ENCODE measurements around the gene LSM3. TPM values are rescaled to one million over a fixed set of nuclear protein-coding genes. Genes with fewer than 3 reads are reported as not detected.

LSM3 gene
- total and polyA plus RNA-seq, 11 donors: 11.6 to 15.9 (median 13.7) TPM

DNA sequence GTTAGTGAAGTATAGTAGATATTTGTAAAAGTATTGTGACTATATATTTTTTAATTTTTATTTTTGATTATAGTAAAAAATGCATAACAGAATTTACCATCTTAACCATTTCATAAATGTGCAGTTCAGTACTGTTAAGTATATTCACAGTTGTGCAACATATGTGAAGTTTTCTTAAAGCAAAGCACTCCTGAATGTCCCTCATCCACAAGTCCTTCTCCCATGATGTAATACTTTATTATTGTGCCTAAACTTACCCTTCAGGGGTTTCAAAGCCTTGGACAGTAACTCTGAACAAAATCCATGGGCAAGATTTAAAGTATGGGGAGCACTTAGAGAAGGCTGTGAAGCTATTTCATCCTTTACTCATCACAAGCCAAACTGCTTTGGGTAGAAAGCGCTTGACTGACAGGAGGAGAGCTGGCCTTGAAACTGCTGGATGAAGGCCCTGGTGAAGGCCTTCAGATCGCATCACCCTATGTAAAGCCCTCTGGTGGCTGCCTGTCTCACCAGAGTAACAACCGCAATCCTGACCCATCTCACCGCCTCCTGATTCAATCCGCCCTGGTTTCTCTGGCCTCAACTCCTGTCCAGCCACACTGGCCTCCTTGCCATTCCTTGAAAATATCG is 28.0 kb downstream of the LSM3 start:
- Histone ChIP-seq H3K4me3 (no peak overlapping the region), H3K4me1 (peaks cover 0 to 44% (median 24%) of the 10 kb centered on the region in 12 donors), H3K9me3 (no peaks in the 10 kb centered on the region), H3K36me3 (no peaks in the 10 kb centered on the region), H3K27ac (no peak overlapping the region), H3K27me3 (no peaks in the 10 kb centered on the region)
- no peak for TF ChIP-seq POLR2A (IDR thresholded peaks at IDR 0.05)
- TF ChIP-seq, protein P1, sequence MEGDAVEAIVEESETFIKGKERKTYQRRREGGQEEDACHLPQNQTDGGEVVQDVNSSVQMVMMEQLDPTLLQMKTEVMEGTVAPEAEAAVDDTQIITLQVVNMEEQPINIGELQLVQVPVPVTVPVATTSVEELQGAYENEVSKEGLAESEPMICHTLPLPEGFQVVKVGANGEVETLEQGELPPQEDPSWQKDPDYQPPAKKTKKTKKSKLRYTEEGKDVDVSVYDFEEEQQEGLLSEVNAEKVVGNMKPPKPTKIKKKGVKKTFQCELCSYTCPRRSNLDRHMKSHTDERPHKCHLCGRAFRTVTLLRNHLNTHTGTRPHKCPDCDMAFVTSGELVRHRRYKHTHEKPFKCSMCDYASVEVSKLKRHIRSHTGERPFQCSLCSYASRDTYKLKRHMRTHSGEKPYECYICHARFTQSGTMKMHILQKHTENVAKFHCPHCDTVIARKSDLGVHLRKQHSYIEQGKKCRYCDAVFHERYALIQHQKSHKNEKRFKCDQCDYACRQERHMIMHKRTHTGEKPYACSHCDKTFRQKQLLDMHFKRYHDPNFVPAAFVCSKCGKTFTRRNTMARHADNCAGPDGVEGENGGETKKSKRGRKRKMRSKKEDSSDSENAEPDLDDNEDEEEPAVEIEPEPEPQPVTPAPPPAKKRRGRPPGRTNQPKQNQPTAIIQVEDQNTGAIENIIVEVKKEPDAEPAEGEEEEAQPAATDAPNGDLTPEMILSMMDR (IDR thresholded peaks at IDR 0.05): no peak
- DNase-seq: no peak
- intact Hi-C loops (cut with DNase I): loop anchor here in 2 of 10 donors (10.0 kb wide), 2 partner anchors 48 to 58 kb away; no protein-coding TSS in a partner anchor
- no peak for ATAC-seq
- 92 to 97% (median 96%) methylated on average over 6 of the region's 6 CpGs for WGBS, 4 donors

DNA sequence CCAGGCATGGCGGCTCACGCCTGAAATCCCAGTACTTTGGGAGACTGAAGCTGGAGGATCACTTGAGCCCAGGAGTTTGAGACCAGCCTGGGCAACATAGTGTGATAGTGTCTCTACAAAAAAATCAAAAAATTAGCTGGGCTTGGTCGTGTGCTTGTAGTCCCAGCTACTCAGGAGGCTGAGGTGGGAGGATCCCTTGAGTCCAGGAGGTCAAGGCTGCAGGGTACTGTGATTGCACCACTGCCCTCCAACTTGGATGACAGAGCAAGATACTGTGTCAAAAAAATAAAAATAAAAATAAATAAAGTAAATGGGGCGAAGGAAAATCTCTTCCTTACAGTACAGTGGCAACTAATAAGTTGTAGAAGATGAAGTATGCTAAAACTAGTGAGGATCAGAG is 29.6 kb downstream of the LSM3 start:
- TF ChIP-seq, protein P1 (IDR thresholded peaks at IDR 0.05): no peak
- TF ChIP-seq POLR2A (IDR thresholded peaks at IDR 0.05): no peak
- 94 to 97% (median 95%) methylated on average over 4 of the region's 4 CpGs for WGBS, 4 donors
- Histone ChIP-seq H3K36me3 (no peaks in the 10 kb centered on the region), H3K4me1 (peaks cover 0 to 31% (median 20%) of the 10 kb centered on the region in 12 donors), H3K9me3 (no peaks in the 10 kb centered on the region), H3K4me3 (no peak overlapping the region), H3K27me3 (no peaks in the 10 kb centered on the region), H3K27ac (no peak overlapping the region)
- ATAC-seq: no peak
- DNase-seq: no peak
- intact Hi-C loops (cut with DNase I): loop anchor here in 2 of 10 donors (10.0 kb wide), 2 partner anchors 47 to 57 kb away; no protein-coding TSS in a partner anchor

DNA sequence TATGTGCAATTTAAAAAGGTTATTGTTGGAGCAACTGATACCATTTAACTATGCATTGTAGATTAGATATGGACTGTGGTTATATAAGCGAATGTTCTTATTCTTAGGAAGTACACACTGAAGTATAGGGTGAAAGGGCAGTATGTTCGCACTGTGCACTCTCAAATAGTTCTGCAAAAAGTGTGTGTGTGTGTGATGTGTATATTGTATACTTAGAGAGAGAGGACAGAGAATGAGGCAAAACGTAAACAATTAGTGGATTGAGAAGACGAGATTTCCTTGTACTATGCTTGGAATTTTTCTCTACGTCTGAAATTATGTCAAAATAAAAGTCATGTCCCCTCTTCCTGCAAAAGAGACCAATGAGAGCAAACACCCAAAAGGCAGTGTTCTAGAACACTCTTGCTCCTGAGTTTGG is 30.4 kb downstream of the LSM3 start:
- DNase-seq (no peak), ATAC-seq (no peak)
- no peak for TF ChIP-seq POLR2A (IDR thresholded peaks at IDR 0.05)
- TF ChIP-seq, protein P1 (IDR thresholded peaks at IDR 0.05): no peak
- Histone ChIP-seq H3K27ac (no peak overlapping the region), H3K27me3 (no peaks in the 10 kb centered on the region), H3K9me3 (no peaks in the 10 kb centered on the region), H3K36me3 (no peaks in the 10 kb centered on the region), H3K4me1 (peaks cover 0 to 23% (median 13%) of the 10 kb centered on the region in 12 donors), H3K4me3 (no peak overlapping the region)
- intact Hi-C loops (cut with DNase I): loop anchor here in 2 of 10 donors (10.0 kb wide), 2 partner anchors 46 to 56 kb away; no protein-coding TSS in a partner anchor
- 53 to 76% (median 70%) methylated on average over 5 of the region's 5 CpGs for WGBS, 4 donors

GRCh38 chr3:14209581-14210289 is 31.1 kb downstream of the LSM3 start:
- peaks cover 0 to 16% (median 7%) of the 10 kb centered on the region in 12 donors for H3K4me1 ChIP-seq
- no peak overlapping the region for H3K27ac ChIP-seq
- H3K36me3 ChIP-seq: no peaks in the 10 kb centered on the region
- intact Hi-C loops (cut with DNase I): loop anchor here in 2 of 10 donors (10.0 kb wide), 2 partner anchors 45 to 55 kb away; no protein-coding TSS in a partner anchor
- DNase-seq (no peak), ATAC-seq (no peak)
- no peak overlapping the region for H3K4me3 ChIP-seq
- no peaks in the 10 kb centered on the region for H3K9me3 ChIP-seq
- 79 to 87% (median 86%) methylated on average over 14 of the region's 14 CpGs for WGBS, 4 donors
- H3K27me3 ChIP-seq: no peaks in the 10 kb centered on the region
- TF ChIP-seq, protein P1 (IDR thresholded peaks at IDR 0.05): no peak
- TF ChIP-seq POLR2A (IDR thresholded peaks at IDR 0.05): no peak

Measured in heart left ventricle (tissue), 16 donors.